Keratinocyte (primary cell): ENCODE measurements around the gene KRT33A. TPM values are rescaled to one million over a fixed set of nuclear protein-coding genes. Genes with fewer than 3 reads are reported as not detected.

Experiments
- DNase-seq: peaks from one replicate; pipeline ENCODE4 v3.0.0-alpha.2; 2011; ENCODE audit warnings: low read depth, missing footprints, low spot score
- FAIRE-seq: peaks from 2 replicates; lab custom pipeline; 2011; peaks lifted over from hg19 to GRCh38; lab: Jason Lieb, UNC
- H2AFZ ChIP-seq: 2 replicates; pipeline ENCODE4 v1.6.0; 2012; ENCODE audit warnings: low read length, control low read depth, inconsistent platforms; ENCODE audit not compliant: control insufficient read depth
- H3K27ac ChIP-seq: 2 replicates; pipeline ENCODE4 v1.5.1; 2011; ENCODE audit warnings: low read length; ENCODE audit not compliant: control insufficient read depth, insufficient read depth
- H3K27me3 ChIP-seq: 3 replicates; pipeline ENCODE4 v1.6.0; 2011; ENCODE audit warnings: low read length; ENCODE audit not compliant: control insufficient read depth, insufficient read depth; ENCODE audit errors: extremely low read depth
- H3K36me3 ChIP-seq, 2 experiments: 2 replicates in 1 of 2; 3 replicates in 1 of 2; pipeline ENCODE4 v1.5.1; 2011; ENCODE audit warnings: low read length in 2 of 2, mild to moderate bottlenecking in 1 of 2; ENCODE audit not compliant: control insufficient read depth in 2 of 2, insufficient read depth in 2 of 2; ENCODE audit errors: extremely low read depth in 1 of 2
- H3K4me1 ChIP-seq: 3 replicates; pipeline ENCODE4 v1.5.1; 2011; ENCODE audit warnings: low read length; ENCODE audit not compliant: control insufficient read depth, insufficient read depth; ENCODE audit errors: extremely low read depth
- H3K4me2 ChIP-seq: 3 replicates; pipeline ENCODE4 v1.6.0; 2011; ENCODE audit warnings: low read depth, low read length; ENCODE audit not compliant: control insufficient read depth, insufficient read depth; ENCODE audit errors: extremely low read depth
- H3K4me3 ChIP-seq, 3 experiments: fragments of 200-600 bp in 1 of 3; sonication (generic) in 1 of 3; 2 replicates in 2 of 3; 3 replicates in 1 of 3; pipeline ENCODE4 v1.5.1; 2011 to 2016; ENCODE audit warnings: low read length in 3 of 3, mild to moderate bottlenecking in 3 of 3, control low read depth in 2 of 3, inconsistent platforms in 1 of 3, low read depth in 1 of 3, mixed read lengths in 1 of 3, mixed run types in 1 of 3, moderate library complexity in 1 of 3; ENCODE audit not compliant: control insufficient read depth in 2 of 3, insufficient read depth in 2 of 3; ENCODE audit errors: extremely low read depth in 1 of 3
- H3K79me2 ChIP-seq: 2 replicates; pipeline ENCODE4 v1.6.0; 2012; ENCODE audit warnings: low read length; ENCODE audit not compliant: control insufficient read depth, insufficient read depth
- H3K9ac ChIP-seq: 3 replicates; pipeline ENCODE4 v1.6.0; 2011; ENCODE audit warnings: low read length; ENCODE audit not compliant: control insufficient read depth, insufficient read depth; ENCODE audit errors: extremely low read depth
- H3K9me1 ChIP-seq: 3 replicates; pipeline ENCODE4 v1.6.0; 2011; ENCODE audit warnings: low read length; ENCODE audit not compliant: control insufficient read depth, insufficient read depth; ENCODE audit errors: extremely low read depth
- H3K9me3 ChIP-seq: 2 replicates; pipeline ENCODE4 v1.5.1; 2012; ENCODE audit warnings: low read depth, low read length; ENCODE audit not compliant: control insufficient read depth
- H4K20me1 ChIP-seq: 3 replicates; pipeline ENCODE4 v1.6.0; 2011; ENCODE audit warnings: low read length; ENCODE audit not compliant: control insufficient read depth, insufficient read depth; ENCODE audit errors: extremely low read depth
- EZH2 ChIP-seq: IDR thresholded peaks from one replicate; pipeline ENCODE4 v1.6.1; 2012; ENCODE audit warnings: inconsistent platforms, mild to moderate bottlenecking, low read length, moderate library complexity
- dilution Hi-C: fragments of 300-500 bp; cut with MboI; formaldehyde crosslinking; loops from one replicate; pipeline ENCODE4 v1.7.0; 2020; ENCODE audit warnings: low sequenced_read_pairs; ENCODE audit not compliant: extremely low pct_ligation_motif_present
- polyA plus RNA-seq, 5 experiments: library from polyadenylated mRNA; depleted of rRNA in 3 of 5; stranded (reverse) in 3 of 5; stranded (forward) in 1 of 5; unstranded in 1 of 5; fragments of >200 nt; gene quantifications; 1 replicate in 1 of 5; 2 replicates in 3 of 5; 3 replicates in 1 of 5; pipeline versions ENCODE4 v1.2.1 to v1.2.3, GENCODE V29; 2011 to 2012; ENCODE audit warnings: missing spikeins in 2 of 5, low read depth in 1 of 5, low replicate concordance in 1 of 5
- TF ChIP-seq, protein P1 (sequence below), 3 experiments: IDR thresholded peaks in 1 of 3; conservative IDR thresholded peaks in 1 of 3; optimal IDR thresholded peaks in 1 of 3; 2 replicates in 2 of 3; 3 replicates in 1 of 3; pipeline versions ENCODE3 to v1.5.1; 2011; ENCODE audit warnings: low read length in 3 of 3, mild to moderate bottlenecking in 3 of 3, moderate library complexity in 2 of 3, control low read depth in 1 of 3, inconsistent platforms in 1 of 3; ENCODE audit not compliant: insufficient read depth in 2 of 3; ENCODE audit errors: extremely low read depth in 1 of 3

Gene KRT33A
- polyA plus RNA-seq, 1 donor (not counting 4 experiments of a cell fraction or from before 2014, with no cell fraction given): not detected

DNA sequence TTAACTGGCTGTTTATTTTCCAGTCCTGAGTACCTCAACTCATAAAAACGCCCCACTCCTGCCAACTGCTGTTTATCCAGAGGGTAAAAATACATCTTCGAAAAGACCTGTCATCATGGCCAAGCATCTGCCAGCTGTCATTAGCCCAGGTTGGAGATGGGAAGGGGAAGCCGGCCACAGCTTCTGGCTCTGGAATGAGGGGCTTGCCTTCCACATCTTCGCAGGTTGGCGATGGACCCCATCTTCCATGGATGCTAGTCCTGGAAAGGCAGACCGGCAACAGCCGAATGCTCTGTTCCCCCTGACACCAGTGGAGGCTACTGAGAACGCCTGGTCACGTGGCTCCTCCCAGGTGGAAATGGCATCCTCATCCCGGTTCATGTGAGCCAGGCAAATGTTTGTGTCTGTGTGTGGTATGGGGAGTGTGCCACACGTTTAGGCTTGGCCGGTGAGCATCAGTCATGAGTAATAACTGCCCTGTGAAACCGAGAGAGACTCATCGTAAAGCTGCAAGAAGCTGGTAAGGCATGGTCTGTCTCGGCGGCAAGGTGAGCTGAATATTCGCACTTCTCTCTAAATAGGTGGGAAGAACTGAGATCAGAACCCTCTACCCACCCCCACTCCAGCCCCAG lies 34.7 kb downstream of the KRT33A start:
- Histone ChIP-seq H3K36me3 (no peaks in the 10 kb centered on the region), H4K20me1 (no peaks in the 10 kb centered on the region), H2AFZ (no peak overlapping the region), H3K27ac (no peak overlapping the region), H3K9ac (no peak overlapping the region), H3K4me2 (no peak overlapping the region), H3K79me2 (no peaks in the 10 kb centered on the region), H3K27me3 (no peaks in the 10 kb centered on the region), H3K4me1 (no peaks in the 10 kb centered on the region), H3K4me3 (no peak overlapping the region), H3K9me1 (no peaks in the 10 kb centered on the region), H3K9me3 (no peaks in the 10 kb centered on the region)
- dilution Hi-C loops: no loop called here
- TF ChIP-seq, protein P1, sequence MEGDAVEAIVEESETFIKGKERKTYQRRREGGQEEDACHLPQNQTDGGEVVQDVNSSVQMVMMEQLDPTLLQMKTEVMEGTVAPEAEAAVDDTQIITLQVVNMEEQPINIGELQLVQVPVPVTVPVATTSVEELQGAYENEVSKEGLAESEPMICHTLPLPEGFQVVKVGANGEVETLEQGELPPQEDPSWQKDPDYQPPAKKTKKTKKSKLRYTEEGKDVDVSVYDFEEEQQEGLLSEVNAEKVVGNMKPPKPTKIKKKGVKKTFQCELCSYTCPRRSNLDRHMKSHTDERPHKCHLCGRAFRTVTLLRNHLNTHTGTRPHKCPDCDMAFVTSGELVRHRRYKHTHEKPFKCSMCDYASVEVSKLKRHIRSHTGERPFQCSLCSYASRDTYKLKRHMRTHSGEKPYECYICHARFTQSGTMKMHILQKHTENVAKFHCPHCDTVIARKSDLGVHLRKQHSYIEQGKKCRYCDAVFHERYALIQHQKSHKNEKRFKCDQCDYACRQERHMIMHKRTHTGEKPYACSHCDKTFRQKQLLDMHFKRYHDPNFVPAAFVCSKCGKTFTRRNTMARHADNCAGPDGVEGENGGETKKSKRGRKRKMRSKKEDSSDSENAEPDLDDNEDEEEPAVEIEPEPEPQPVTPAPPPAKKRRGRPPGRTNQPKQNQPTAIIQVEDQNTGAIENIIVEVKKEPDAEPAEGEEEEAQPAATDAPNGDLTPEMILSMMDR (optimal IDR thresholded peaks at IDR 0.05 in 1 of 3, IDR thresholded peaks at IDR 0.05 in 1 of 3, conservative IDR thresholded peaks at IDR 0.05 in 1 of 3; ENCODE audit: extremely low read depth in 1 of 3, insufficient read depth in 2 of 3, low read length in 3 of 3): no peak
- no peak for TF ChIP-seq EZH2
- DNase-seq: no peak
- FAIRE-seq: no peak

DNA sequence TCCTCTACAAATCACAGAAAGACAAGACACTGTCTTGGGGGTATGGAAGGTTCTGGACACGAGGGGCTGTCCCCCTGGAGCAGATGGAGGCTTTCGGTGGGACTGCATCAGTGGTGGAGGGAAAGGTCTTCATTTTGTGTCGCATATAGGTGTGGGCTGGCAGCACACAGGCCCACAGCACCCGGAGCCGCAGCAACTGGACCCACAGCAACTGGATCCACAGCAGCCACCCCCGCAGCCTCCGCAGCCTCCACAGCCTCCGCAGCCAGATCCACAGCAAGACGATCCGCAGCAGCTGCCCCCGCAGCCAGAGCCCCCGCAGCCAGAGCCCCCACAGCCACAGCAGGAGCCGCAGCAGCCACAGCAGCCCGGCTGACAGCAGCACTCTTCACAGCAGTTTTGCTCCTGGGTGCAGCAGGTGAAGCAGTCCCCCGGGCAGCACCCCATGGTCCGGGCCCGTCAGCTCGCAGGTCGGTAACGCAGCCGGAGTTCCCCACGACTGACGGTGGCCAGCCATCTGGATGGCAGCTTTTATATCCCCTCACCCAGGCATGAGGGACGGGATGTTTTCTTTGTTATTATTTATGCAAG lies 35.3 kb downstream of the KRT33A start, which contains the start of gene KRTAP17-1:
KRTAP17-1 (minus strand) TSS at position 507 of the 591 bp plus-strand sequence; CDS start at position 447, 60 bp downstream.
- H3K4me1 ChIP-seq: no peaks in the 10 kb centered on the region
- H3K4me2 ChIP-seq: no peak within 1 kb of the TSS
- dilution Hi-C loops: no loop called here
- H3K4me3 ChIP-seq: no peak within 1 kb of the TSS
- H3K27me3 ChIP-seq: no peaks in the 10 kb centered on the region
- H2AFZ ChIP-seq: no peak within 1 kb of the TSS
- H3K9me1 ChIP-seq: no peaks in the 10 kb centered on the region
- no peaks in the 10 kb centered on the region for H3K79me2 ChIP-seq
- H3K9me3 ChIP-seq: no peaks in the 10 kb centered on the region
- no peaks in the 10 kb centered on the region for H4K20me1 ChIP-seq
- no peak within 1 kb of the TSS for H3K9ac ChIP-seq
- FAIRE-seq (no peak), DNase-seq (no peak)
- H3K27ac ChIP-seq: no peak within 1 kb of the TSS
- no peaks in the 10 kb centered on the region for H3K36me3 ChIP-seq
- TF ChIP-seq EZH2: no peak
- TF ChIP-seq, protein P1 (optimal IDR thresholded peaks at IDR 0.05 in 1 of 3, IDR thresholded peaks at IDR 0.05 in 1 of 3, conservative IDR thresholded peaks at IDR 0.05 in 1 of 3; ENCODE audit: extremely low read depth in 1 of 3, insufficient read depth in 2 of 3, low read length in 3 of 3): no peak
